Measurements from ENCODE around the gene FGD5.

DNA sequence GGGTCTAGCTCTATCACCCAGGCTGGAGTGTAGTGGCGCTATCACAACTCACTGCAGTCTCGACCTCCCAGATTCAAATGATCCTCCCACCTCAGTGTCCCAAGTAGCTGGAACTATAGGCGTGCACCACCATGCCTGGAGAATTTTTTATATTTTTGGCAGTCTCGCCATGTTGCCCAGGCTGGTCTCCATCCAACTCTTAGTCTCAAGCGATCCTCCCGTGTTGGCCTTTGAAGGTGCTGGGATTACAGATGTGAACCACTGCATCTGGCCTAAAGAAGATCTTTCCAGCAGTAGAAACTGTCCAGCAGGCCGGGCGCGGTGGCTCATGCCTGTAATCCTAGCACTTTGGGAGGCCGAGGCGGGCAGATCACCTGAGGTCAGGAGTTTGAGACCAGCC is 73.5 kb downstream of the FGD5 start:
- TF ChIP-seq GATA2 (IDR thresholded peaks at IDR 0.05; ENCODE audit: low read depth, low read length) (no peak), GATA3 (IDR thresholded peaks at IDR 0.05; ENCODE audit: low read depth, low read length) (no peak)
